T-helper 1 cell (primary cell): Measurements from ENCODE around the gene PTPN3.
A peak's percentile ranks its signal among the peaks of the same experiment; 100 is the strongest.

ENCODE experiments used
- DNase-seq, 5 donors: peaks; one replicate each; pipeline ENCODE4 v3.0.0-alpha.2; 2012 to 2020

Gene PTPN3

GRCh38 chr9:109476642-109477257 lies 21.4 kb downstream of the PTPN3 start:
- no peak for DNase-seq

GRCh38 chr9:109475526-109475925 lies 22.6 kb downstream of the PTPN3 start:
- no peak for DNase-seq

GRCh38 chr9:109474944-109475343 lies 23.2 kb downstream of the PTPN3 start:
- no peak for DNase-seq

DNA sequence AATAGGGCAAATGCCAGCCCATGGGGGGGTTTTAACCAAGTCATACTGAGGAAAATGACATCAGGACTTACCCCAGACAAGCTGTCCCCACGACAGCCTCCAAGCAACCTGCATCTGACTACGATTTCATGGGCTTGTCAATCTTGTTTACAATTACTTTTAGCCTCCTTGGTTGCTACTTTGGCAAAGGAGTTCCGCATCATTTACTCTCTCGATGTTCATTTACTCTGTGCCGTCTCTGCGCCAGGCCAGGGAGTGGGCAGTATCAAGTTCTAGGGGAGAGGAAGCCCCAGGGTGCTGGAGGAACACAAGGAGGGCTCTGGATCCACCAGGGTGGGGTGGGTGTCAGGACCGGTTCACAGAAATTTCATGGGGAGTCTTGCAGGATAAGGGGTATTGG lies 23.9 kb downstream of the PTPN3 start:
- no peak for DNase-seq

GRCh38 chr9:109473329-109473728 lies 24.8 kb downstream of the PTPN3 start:
- DNase-seq: no peak

DNA sequence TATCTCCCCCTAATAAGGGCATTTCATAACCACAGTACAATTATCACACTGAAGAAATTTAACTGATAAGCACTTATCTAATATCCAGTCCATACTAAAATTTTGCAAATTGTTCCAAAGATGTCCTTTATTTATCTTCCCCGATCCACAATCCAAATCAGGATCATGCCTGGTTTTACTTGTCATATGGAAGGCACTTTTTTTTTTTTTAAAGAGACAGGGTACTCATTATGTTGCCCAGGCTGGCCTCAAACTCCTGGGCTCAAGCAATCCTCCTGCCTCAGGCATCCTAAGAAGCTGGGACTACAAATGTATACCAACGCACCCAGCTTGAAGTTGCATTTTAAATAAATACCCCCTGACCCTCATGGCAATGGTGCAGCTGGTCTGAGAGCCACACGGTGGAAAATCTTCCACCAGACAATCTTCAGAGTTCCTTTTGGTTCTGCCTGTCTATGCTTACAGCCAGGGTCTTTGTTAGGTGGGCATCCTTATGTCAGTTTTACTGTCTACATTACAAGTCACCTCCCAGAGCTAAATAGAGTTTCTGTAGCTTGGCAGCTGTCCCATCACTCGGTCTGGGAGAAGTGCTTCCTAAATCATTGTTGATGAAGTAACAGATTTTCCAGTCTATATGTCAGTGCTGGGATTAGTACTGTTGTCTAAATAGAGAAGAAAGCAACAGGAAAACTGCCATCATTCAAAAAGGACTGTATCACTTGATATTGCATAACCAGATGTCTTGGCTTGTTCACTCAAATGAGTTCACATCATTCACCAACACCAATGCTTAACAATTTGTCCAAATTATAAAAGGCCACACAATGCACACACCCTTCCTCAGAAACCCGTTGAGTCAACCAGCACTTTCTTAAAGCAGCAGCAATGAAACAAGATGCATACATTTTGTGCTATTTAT lies 26.4 kb downstream of the PTPN3 start:
- DNase-seq: no peak

DNA sequence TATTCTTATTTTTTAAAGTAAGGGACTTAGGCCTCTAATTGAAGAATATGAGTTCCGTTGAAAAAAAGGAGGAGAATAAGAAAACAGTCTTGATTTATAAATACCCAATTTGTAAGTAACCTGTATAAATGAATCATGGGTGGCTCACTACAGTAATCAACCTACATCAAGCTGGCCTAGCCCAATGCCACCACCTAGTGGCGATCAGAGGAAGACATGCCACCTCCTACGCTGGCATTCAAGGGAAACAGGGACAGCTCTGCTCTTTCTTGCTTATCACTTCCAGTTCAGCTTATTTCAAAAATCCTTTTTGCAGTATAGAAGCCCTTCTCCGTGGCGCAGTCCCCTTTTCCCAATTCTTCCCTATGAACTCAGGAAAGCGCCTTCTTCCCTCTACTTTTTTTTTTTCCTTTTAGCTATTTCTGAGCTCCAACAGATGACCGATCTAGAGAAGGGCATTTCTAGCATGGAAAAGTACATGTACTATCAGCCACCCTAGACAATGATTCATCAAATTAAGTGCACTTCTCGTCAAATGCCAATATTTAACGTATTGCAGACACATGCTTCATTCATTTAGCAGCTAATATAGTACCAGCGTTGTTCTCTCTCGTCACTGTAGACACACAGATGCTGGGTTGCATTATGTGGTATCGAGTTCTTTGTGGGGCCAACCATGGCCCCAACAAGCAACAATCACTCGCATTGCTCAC lies 28.3 kb downstream of the PTPN3 start:
- peak in 3 of 5 donors; percentile 6 to 75 (median 22) for DNase-seq

- no peak for DNase-seq
Observed at GRCh38 chr9:109468927-109469326, 29.2 kb downstream of the PTPN3 start.

DNA sequence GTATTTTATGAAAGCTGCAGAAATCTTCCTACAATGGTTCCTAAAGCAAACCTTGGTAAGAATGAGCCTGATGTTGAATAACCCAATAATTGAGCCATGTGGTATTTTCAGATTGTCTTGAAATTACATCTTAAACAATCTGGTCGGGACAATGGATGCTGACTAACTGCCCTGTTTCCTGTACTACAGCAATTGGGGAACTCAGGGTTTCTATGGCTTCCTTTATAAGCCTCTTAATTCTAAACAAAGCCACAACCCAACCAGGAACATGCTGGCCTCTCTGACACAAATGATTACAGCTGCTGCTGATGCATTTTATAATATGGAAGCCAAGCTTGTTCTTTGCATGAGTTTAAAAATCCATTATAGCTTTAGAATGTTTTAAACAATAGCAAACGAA lies 30.2 kb downstream of the PTPN3 start:
- peak in 1 of 5 donors; percentile 69 for DNase-seq

DNA sequence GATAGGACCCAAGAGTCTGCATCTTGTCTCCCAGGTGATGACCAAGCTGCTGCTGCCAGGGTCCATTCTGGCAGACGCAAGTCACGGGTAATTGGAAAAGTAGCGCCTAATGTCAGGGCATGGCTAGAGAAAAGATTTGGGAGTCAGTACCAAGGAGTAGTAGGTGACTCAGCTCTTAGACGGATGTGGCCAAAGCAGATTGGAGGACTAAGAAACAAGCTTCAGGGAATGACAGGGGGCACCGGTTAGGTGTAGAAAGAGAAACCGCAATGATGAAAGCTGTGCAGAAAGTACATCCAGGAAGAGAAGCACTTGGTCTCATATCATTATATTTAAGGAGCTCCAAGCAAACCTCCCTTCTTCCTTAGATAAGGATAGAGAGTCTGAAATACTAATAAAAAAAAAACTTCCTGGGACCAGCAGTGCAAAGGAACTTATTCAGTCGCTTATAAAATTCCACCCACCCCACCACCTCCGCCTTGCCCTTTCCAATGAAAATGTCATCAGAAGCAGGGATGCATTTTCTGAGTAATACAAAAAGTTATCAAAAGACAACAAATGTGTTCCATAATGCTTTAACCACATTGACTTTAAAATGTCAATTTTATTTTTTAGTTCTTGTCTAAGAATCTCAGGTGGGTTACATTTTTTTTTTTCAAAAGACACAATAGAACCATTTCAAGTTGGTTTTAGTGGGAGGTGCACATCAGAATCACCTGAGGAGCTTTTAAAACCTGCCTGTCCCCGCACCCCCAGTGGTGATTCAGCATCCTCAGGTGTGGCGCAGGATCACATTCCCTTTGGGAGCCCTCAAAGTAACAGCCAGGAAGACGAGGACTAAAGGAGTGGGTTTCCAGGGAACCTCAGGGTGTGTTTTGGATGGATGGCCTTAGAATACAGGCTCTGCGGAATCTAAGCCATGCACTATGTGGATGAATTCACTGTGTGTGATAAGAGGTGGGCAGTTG lies 31.2 kb downstream of the PTPN3 start:
- DNase-seq: peak in 1 of 5 donors; percentile 30

GRCh38 chr9:109463924-109464625 lies 34.0 kb downstream of the PTPN3 start:
- DNase-seq: peak in 1 of 5 donors; percentile 77

GRCh38 chr9:109460576-109460975 lies 37.5 kb downstream of the PTPN3 start:
- DNase-seq: no peak

GRCh38 chr9:109459423-109459822 lies 38.7 kb downstream of the PTPN3 start:
- DNase-seq: no peak

GRCh38 chr9:109458453-109459211 lies 39.5 kb downstream of the PTPN3 start:
- no peak for DNase-seq

DNA sequence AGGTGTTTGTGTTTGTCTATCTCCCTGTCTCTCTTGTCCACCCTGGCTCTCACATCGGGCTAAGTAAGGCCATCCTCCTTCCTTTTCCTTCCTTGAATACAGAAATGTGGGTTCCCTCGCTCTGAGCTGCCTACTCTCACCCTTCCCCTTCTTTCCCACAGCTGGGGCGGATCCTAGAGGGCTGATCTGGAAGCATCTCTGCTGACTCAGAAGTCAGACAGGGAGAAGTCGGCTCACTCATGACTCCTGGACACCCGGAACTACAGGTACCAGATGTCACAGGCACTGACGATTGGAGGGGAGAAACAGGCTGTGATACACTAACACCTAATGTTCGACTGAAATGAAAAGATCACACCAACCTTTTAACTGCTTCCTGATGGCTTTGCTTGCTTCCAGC lies 41.3 kb downstream of the PTPN3 start:
- DNase-seq: no peak

DNA sequence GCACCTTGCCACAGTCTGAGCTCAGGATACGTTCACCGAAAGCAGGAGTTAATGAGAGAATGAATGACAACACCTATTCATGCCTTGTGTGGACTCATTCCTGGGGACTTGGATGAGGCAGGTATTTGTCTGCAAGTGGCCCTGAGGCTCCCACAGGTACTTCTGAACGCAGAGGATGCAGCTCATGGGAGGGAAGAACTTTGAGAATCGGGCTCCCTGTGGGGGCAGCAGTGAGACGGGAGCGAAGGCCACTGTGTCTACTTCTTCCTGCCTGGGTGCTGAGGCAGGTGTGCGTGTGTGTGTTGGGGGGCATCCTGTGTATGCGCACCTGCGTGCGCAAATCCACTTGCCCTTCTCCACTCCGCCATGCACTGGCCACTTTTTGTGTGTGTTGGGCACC lies 42.2 kb downstream of the PTPN3 start:
- no peak for DNase-seq

- DNase-seq: no peak
Observed at GRCh38 chr9:109455391-109455790, 42.7 kb downstream of the PTPN3 start.

GRCh38 chr9:109454601-109455155 lies 43.4 kb downstream of the PTPN3 start:
- DNase-seq: no peak

DNA sequence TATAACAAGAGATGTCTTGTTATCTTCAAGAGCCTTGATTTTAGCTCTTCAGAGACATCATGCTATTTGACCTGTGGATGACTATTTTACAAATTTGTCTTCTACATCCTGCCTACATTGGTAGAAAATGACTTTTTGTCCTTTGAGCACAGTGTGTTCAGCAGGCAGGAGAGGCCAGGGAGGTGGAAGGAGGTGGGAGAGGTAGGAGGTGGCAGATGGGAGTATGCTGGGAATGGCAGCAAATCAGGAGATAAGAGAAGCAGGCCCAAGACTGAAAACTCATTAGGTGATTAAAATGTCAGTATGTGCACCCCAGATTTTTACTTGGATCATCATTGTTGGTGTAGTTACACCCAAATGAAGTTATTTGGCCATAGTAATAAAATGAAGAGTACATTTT lies 44.1 kb downstream of the PTPN3 start:
- no peak for DNase-seq

DNA sequence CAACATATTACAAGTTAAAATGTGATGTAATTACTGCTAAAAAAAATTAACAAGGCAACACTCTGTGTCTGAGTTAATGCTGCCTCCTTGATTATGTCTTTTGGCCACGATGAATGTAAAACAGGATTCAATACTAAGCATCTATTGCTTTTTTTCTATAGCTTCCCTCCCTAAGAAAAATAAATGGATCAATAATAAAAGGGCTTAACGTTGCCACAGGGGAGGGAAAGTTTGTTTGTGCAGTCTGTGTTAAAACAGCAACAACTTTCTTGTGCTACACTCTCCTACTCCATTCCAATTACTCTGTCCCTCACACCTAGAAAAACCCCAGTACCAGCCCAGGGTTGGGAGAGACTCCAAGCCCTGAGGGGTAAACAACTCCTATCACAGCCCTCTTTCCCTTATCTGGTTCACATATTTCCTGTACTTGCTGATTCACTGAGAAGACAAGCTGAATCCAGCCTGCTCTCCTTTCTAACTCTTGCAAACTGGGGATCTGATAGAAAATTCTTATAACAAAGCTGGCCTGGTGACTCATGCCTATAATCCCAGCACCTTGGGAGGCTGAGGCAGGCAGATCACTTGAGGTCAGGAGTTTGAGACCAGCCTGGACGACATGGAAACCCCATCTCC lies 44.8 kb downstream of the PTPN3 start:
- DNase-seq: no peak
